DOHH2 (cell line): ENCODE results near the gene LMCD1.

ENCODE experiments used
- H3F3A ChIP-seq: fragments of 200-600 bp; sonication (generic), shearing (Covaris generic); 2 replicates; pipeline ENCODE4 v1.6.0; 2016; ENCODE audit warnings: antibody characterized with exemption, mild to moderate bottlenecking; ENCODE audit not compliant: control insufficient read depth, insufficient read depth
- H3K27ac ChIP-seq: fragments of 200-600 bp; sonication (generic); 2 replicates; pipeline ENCODE4 v1.5.1; 2014; ENCODE audit warnings: low read depth, mild to moderate bottlenecking, low read length, moderate library complexity
- H3K27me3 ChIP-seq: fragments of 200-600 bp; sonication (generic); 2 replicates; pipeline ENCODE4 v1.6.1; 2014; ENCODE audit warnings: mild to moderate bottlenecking, low read length, mixed read lengths; ENCODE audit not compliant: control insufficient read depth
- H3K36me3 ChIP-seq: fragments of 200-600 bp; sonication (generic); 2 replicates; pipeline ENCODE4 v1.6.1; 2014; ENCODE audit warnings: mild to moderate bottlenecking, low read length, moderate library complexity, mixed read lengths; ENCODE audit not compliant: control insufficient read depth
- H3K4me1 ChIP-seq: fragments of 200-600 bp; sonication (generic); 2 replicates; pipeline ENCODE4 v1.6.1; 2014; ENCODE audit warnings: mild to moderate bottlenecking, low read length, mixed read lengths; ENCODE audit not compliant: control insufficient read depth
- H3K4me2 ChIP-seq: fragments of 200-600 bp; sonication (generic); 2 replicates; pipeline ENCODE4 v1.6.0; 2014; ENCODE audit warnings: mild to moderate bottlenecking, low read length, moderate library complexity
- H3K4me3 ChIP-seq: fragments of 200-600 bp; sonication (generic); 2 replicates; pipeline ENCODE4 v1.5.1; 2014; ENCODE audit warnings: mild to moderate bottlenecking, low read length, mixed read lengths
- H3K79me2 ChIP-seq: fragments of 200-600 bp; sonication (generic); 2 replicates; pipeline ENCODE4 v1.6.1; 2014; ENCODE audit warnings: mild to moderate bottlenecking, low read length, mixed read lengths; ENCODE audit not compliant: control insufficient read depth
- H3K9me2 ChIP-seq: fragments of 200-600 bp; sonication (generic); replicated peaks from 2 replicates; pipeline ENCODE4 v1.6.1; 2014; ENCODE audit warnings: mild to moderate bottlenecking, low read length, mixed read lengths; ENCODE audit not compliant: control insufficient read depth
- H3K9me3 ChIP-seq: fragments of 200-600 bp; sonication (generic); 2 replicates; pipeline ENCODE4 v1.6.1; 2014; ENCODE audit warnings: antibody characterized with exemption, low read length, mixed read lengths; ENCODE audit not compliant: control insufficient read depth, insufficient read depth
- H4K20me1 ChIP-seq: fragments of 200-600 bp; sonication (generic); 2 replicates; pipeline ENCODE4 v1.6.0; 2014; ENCODE audit warnings: low read depth, mild to moderate bottlenecking, antibody characterized with exemption, low read length, moderate library complexity; ENCODE audit not compliant: control insufficient read depth, insufficient read depth
- EZH2phosphoT487 ChIP-seq: fragments of 200-600 bp; sonication (generic); IDR thresholded peaks from 2 replicates; pipeline ENCODE4 v1.6.1; 2017; ENCODE audit warnings: borderline replicate concordance, mild to moderate bottlenecking, antibody characterized with exemption, low read length, moderate library complexity, mixed read lengths
- TF ChIP-seq, protein P1 (sequence below): fragments of 200-600 bp; sonication (generic); IDR thresholded peaks from one replicate; pipeline ENCODE4 v1.5.1; 2014; ENCODE audit warnings: antibody characterized with exemption, mild to moderate bottlenecking, low read depth, low read length; ENCODE audit not compliant: poor library complexity, severe bottlenecking

The LMCD1 gene

DNA sequence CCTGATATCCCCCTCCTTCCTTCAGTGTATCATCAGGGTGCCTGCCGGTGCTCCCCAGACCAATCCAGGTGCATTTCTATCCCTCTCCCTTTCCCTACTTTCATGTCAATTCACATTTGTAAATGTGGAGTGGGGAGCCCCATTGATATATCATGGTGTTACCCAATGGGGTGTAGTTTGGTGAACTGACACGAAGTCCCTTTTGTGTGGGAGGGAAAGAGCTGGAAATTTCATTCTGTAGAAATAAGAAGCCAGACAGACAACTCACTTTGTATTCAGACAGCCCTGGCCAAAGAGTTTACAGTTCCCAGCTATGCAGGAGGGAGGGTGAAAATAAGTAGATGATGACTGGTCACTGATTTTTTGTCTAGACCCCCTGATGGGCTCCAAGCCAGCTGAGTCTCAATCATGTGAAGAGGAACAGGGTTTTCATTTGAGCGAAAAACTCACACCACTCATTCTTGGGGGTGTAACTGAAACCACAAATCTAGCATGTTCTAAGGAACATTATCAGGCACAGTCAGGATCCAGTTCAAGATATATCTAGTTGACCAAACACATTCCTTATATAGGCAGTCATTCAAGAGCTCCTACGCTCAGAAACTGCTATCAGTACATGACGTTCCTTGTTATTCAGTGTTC lies 58.9 kb downstream of the LMCD1 start:
- Histone ChIP-seq H3K9me2 (no peaks in the 10 kb centered on the region), H3K9me3 (no peaks in the 10 kb centered on the region), H3K79me2 (no peaks in the 10 kb centered on the region), H4K20me1 (no peaks in the 10 kb centered on the region), H3K4me1 (no peaks in the 10 kb centered on the region), H3F3A (no peaks in the 10 kb centered on the region), H3K4me2 (no peak overlapping the region), H3K27ac (no peak overlapping the region), H3K36me3 (no peaks in the 10 kb centered on the region), H3K4me3 (no peak overlapping the region), H3K27me3 (no peaks in the 10 kb centered on the region)
- no peak for TF ChIP-seq EZH2phosphoT487
- TF ChIP-seq, protein P1, sequence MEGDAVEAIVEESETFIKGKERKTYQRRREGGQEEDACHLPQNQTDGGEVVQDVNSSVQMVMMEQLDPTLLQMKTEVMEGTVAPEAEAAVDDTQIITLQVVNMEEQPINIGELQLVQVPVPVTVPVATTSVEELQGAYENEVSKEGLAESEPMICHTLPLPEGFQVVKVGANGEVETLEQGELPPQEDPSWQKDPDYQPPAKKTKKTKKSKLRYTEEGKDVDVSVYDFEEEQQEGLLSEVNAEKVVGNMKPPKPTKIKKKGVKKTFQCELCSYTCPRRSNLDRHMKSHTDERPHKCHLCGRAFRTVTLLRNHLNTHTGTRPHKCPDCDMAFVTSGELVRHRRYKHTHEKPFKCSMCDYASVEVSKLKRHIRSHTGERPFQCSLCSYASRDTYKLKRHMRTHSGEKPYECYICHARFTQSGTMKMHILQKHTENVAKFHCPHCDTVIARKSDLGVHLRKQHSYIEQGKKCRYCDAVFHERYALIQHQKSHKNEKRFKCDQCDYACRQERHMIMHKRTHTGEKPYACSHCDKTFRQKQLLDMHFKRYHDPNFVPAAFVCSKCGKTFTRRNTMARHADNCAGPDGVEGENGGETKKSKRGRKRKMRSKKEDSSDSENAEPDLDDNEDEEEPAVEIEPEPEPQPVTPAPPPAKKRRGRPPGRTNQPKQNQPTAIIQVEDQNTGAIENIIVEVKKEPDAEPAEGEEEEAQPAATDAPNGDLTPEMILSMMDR, result no peak

DNA sequence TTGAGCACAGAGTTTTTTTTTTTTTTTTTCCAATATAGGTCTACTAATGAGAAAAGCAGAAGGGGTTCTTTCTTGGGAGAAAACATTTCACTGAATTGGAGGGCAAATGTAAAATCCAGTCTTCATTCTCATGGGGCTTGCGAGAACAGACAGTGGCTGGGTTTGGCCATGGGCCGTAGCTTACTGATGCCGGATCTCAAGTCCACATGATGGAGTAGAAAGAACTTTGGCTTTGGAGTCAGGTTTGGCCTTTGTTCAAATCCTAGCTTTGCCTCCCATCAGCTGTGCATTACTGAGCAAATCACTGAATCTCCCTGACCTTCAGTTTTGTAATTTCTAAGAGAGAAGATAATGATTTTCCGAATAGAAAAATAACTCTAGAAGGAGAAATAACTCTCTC lies 59.7 kb downstream of the LMCD1 start:
- Histone ChIP-seq H3K4me2 (no peak overlapping the region), H3K27me3 (no peaks in the 10 kb centered on the region), H3K4me1 (no peaks in the 10 kb centered on the region), H3K79me2 (no peaks in the 10 kb centered on the region), H3F3A (no peaks in the 10 kb centered on the region), H4K20me1 (no peaks in the 10 kb centered on the region), H3K27ac (no peak overlapping the region), H3K36me3 (no peaks in the 10 kb centered on the region), H3K4me3 (no peak overlapping the region), H3K9me3 (no peaks in the 10 kb centered on the region), H3K9me2 (no peaks in the 10 kb centered on the region)
- TF ChIP-seq EZH2phosphoT487, result no peak
- TF ChIP-seq, protein P1, result no peak

DNA sequence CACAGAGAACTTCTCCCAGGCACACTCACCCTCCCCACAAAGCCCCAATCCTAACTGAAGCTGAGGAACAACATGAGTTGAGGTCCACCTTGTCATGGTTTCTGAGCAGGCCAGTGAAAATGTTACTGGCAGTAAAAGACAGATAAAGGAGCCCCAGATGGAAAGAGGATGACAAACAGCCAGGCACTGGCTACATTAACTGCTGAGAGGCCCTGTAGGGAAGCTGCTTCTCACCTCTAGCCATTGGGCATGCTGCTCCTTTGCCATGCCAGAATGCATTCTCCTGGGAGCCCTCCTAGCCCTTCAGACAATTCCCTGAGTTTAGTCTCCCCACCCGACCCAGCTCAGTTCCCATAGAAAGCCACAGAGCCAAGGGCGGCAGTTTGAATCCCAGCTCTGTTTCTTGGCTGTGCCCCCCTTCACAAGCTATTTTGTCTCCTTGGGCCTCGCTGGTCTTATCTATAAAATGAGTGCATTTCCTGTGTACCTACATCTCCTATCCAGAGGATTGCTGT lies 60.5 kb downstream of the LMCD1 start:
- Histone ChIP-seq H3K4me2 (no peak overlapping the region), H3K4me3 (no peak overlapping the region), H3K4me1 (no peaks in the 10 kb centered on the region), H4K20me1 (no peaks in the 10 kb centered on the region), H3K36me3 (no peaks in the 10 kb centered on the region), H3K27ac (no peak overlapping the region), H3F3A (no peaks in the 10 kb centered on the region), H3K9me3 (no peaks in the 10 kb centered on the region), H3K27me3 (no peaks in the 10 kb centered on the region), H3K9me2 (no peaks in the 10 kb centered on the region), H3K79me2 (no peaks in the 10 kb centered on the region)
- TF ChIP-seq, protein P1, result no peak
- no peak for TF ChIP-seq EZH2phosphoT487
